HT1080 (cell line): Measurements from ENCODE around the gene PTPRN. TPM values are rescaled to one million over a fixed set of nuclear protein-coding genes. Genes with fewer than 3 reads are reported as not detected.
"Not testable (repeated sequence)": the region's sequence is repeated elsewhere in the genome, so short reads cannot be mapped to it uniquely, and the experiment has no call there.

Source experiments
- DNase-seq: peaks from one replicate; pipeline ENCODE4 v3.0.0-alpha.2; 2015; ENCODE audit warnings: low read depth
- polyA plus RNA-seq, 2 experiments: library from polyadenylated mRNA; depleted of rRNA; stranded (reverse); fragments of >200 nt; gene quantifications; 2 replicates each; pipeline ENCODE4 v1.2.3, GENCODE V29; 2015
- total RNA-seq: library from RNA; depleted of rRNA; stranded (reverse); fragments of >200 nt; shearing (Covaris generic); gene quantifications from 2 replicates; pipeline ENCODE4 v1.2.3, GENCODE V29; 2014; rRNA removed

The PTPRN gene
- 10.2 and 11.2 TPM in 2 replicates for total RNA-seq
- 2.0 and 2.4 TPM in 2 replicates for polyA plus RNA-seq (2015; cell fraction: cytosol; rRNA removed)
- 3.2 and 4.1 TPM in 2 replicates for polyA plus RNA-seq (2015; cell fraction: nucleus; rRNA removed)

GRCh38 chr2:219309278-219309677, at the start of gene PTPRN:
Gene PTPRN (minus strand): TSS chr2:219309401. CDS start chr2:219309332, 69 bp downstream.
- peak; percentile 27 for DNase-seq

GRCh38 chr2:219358170-219359075, 49.2 kb upstream of the PTPRN start:
- DNase-seq, result no peak

GRCh38 chr2:219356834-219357233, 47.6 kb upstream of the PTPRN start:
- DNase-seq, result no peak

GRCh38 chr2:219354582-219354981, 45.4 kb upstream of the PTPRN start:
- DNase-seq, result no peak

- no peak for DNase-seq
These were observed 43.9 kb upstream of the PTPRN start for GRCh38 chr2:219353129-219353528.

- DNase-seq, result peak; percentile 61
These were observed 43.3 kb upstream of the PTPRN start for GRCh38 chr2:219352448-219353023.

GRCh38 chr2:219350710-219351221, 41.6 kb upstream of the PTPRN start:
- DNase-seq, result peak; percentile 21

- DNase-seq, result no peak
These were observed 41.0 kb upstream of the PTPRN start for GRCh38 chr2:219350215-219350614.

GRCh38 chr2:219344751-219345430, 35.7 kb upstream of the PTPRN start:
- no peak for DNase-seq

GRCh38 chr2:219335373-219335786, 26.2 kb upstream of the PTPRN start:
- peak; percentile 44 for DNase-seq

- DNase-seq, result no peak
These were observed 24.9 kb upstream of the PTPRN start for GRCh38 chr2:219334076-219334475.

GRCh38 chr2:219332542-219332941, 23.3 kb upstream of the PTPRN start, which contains the start of gene RESP18:
Gene RESP18 (minus strand): TSS chr2:219332744.
- no peak for DNase-seq

- DNase-seq, result no peak
These were observed 22.5 kb upstream of the PTPRN start for GRCh38 chr2:219331560-219332213.

GRCh38 chr2:219327719-219328118, 18.5 kb upstream of the PTPRN start:
- DNase-seq, result no peak

- DNase-seq, result no peak
These were observed 16.6 kb upstream of the PTPRN start for GRCh38 chr2:219325657-219326315.

GRCh38 chr2:219325136-219325535, 15.9 kb upstream of the PTPRN start:
- no peak for DNase-seq

GRCh38 chr2:219323434-219323833, 14.2 kb upstream of the PTPRN start:
- DNase-seq, result no peak

GRCh38 chr2:219314804-219315468, 5.7 kb upstream of the PTPRN start:
- peak; percentile 32 for DNase-seq

GRCh38 chr2:219312683-219313263, 3.6 kb upstream of the PTPRN start:
- DNase-seq, result not testable (repeated sequence)
